HS-27A (cell line): ENCODE results near the gene DPP10.

ENCODE experiments used
- DNase-seq: peaks from one replicate; pipeline ENCODE4 v3.0.0-alpha.2; 2012; ENCODE audit warnings: low read depth, missing footprints

The DPP10 gene

DNA sequence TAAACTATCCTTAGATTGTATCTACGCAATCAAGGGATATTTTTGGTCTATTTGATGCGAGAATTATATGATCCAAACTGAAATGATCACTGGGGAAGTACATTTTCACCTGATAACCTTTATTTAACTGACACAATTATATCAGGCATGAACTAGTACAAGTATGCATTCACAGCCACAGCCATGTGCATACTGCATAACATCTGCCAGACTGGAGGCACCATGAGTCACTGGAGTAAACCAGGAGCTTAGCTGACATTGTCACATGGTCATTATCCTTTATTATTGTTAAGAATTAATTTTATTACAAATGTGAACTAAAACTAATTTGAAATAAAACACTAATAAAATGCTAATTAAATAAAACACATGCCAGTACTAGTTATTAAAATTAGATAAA lies 1127.1 kb downstream of the DPP10 start:
- no peak for DNase-seq

DNA sequence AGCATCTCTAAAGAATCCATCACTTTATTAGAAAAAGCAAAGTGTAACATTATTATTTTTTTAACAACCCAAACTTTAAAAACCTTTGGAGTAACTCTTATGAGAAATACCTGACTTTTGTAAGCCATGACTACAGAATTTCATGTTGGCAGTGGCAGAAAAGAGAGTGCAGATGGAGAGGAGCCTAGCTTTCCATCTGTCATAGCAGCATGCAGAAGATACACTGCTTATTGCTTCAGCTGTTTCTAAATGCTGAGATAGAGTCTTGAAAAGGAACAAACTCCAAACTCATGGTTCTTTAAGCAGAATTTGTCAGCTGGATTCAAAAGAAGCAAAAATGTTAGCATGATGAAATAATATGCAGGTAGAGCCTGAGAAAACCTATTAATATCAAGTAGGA lies 1130.3 kb downstream of the DPP10 start:
- no peak for DNase-seq

DNA sequence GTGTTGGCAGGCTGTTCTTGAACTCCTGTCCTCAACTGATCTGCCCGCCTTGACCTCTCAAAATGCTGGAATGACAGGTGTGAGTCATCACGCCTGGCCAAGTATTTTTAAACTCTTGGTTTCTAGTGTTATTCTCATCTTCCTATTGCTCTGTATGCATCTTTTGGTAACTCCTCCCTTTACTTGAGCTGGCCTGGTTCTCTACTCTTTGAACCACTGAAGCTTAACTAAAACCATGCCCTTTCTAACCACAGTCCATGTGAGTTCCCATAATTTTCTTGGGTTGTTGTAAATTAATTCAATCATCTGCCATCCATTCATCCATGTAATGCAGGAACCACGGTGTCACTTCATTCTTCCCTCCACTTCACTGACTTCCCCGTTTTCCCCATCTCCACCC lies 1131.3 kb downstream of the DPP10 start:
- no peak for DNase-seq

DNA sequence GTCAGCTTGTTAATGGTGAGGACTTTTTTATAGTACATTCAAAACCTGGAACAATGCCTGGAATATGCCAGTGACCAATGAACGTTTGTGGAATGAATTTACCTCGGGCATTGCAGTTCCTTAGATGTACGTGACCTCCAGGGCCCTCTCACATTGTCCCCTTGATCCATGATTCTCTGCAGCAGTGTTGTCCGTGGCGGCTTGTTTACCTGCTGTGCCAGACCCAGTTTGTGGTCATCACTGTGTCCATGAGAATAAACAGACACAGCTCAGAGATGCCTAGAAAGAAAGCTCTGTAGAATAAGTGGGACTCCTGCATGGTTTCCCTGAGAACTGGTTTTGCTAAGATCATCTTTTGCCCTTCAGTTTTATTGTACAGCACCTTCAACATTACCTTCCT lies 1132.2 kb downstream of the DPP10 start:
- DNase-seq, result no peak

DNA sequence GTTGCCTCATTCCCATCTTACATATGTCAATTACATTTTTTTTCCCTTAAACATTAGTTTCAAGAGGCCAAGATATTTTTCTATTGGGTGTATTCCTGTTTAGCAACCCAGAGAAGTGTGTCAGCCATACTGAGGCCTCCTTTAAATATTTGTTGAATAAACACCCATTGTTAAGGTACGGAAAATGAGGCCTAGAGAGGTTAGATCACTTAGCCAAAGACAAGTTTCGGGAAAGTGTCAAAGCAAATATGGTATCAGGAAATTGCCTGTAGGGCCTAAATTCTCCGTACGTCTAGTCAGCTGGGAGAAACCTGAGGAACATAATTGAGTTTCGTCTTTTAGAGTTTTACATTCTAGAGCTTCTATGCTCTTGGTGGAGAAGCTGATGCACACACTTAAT lies 1138.3 kb downstream of the DPP10 start:
- DNase-seq, result no peak

DNA sequence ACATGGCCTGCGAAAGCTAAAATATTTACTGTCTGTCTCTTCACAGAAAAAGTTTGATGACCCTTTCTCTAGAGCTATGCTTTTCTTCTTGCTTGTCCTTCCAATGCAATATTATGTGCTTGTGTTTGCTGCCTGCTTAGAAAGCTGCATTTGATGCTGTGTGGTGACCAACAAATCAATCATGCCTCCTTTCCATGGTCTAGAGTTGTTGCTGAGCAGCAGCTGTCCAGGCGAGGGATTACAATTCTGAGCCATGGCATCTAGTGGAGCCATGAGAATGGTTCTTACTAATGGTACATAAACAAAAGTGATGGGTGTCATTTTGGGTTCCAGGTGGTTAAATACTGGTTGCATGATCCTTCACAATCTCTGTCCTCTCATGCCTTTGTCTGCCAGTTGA lies 1142.1 kb downstream of the DPP10 start:
- no peak for DNase-seq

DNA sequence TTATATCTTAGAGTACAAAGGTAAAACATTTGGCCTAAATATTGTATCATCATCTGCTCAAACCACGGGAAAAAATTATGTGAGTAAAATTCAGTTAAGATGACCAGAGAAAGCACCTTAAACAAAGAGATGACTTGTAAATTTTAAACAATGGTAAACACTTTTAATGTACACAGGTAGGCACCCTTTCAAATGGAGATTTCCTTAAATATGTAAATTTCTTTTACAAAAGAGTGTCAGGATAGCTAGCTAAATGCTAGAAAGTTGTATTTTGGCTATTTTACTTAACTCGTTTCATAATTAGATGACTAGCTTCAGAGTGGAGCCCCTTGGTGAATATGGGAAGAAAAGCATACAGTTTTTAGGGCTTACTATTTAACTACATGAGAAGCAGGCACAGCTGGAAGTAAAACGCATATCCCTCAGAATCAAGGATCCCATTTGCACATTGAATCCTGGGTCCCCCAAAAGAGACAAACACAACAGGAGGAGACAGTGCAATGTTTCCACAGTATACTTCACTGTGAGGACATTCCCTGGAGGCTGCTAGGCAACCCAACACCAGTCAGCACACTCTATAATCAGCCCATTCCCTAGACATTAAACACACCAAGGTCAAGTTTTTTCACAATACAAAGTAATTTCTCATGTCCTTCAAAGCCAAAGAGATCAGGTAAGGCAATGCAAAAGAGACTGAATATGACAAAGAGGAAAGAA lies 1154.4 kb downstream of the DPP10 start:
- no peak for DNase-seq

DNA sequence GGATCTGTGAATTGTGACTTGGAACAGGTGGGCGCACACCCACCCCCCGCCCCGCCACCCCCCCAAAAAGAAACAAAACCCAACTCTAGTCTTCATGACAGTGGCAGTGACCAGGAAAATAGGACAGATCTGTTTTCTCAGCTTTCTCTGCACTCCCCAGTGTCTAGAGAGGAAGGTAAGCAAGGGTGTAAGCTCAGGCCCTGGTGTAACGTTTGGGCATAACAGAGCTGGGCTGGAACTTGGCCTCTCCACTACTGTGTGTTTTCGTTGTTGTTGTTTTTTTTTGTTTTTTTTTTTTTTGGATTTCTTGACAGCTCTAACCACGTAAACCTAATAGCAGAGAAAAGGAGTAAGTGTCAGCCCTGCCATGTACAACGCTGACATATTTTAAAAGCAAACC lies 1160.8 kb downstream of the DPP10 start:
- no peak for DNase-seq

DNA sequence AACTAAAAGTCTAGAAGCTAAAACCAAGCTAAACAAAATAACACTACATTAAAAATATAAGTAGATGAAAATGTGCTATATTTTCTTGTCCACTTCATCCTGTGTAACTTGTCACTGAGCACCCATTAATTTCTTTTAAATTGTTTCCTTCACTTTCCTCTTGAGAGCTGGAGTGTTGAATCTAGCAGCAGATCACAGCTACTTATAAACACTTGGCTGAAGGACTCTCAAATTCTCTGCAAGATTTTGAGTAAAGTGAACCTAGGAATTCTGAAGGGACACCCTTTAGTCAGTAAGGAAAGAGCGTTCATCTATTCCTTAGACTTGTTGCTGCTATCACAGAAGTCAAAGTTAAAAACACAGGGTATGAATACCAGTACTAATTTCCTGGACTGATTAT lies 1163.9 kb downstream of the DPP10 start:
- DNase-seq, result no peak

DNA sequence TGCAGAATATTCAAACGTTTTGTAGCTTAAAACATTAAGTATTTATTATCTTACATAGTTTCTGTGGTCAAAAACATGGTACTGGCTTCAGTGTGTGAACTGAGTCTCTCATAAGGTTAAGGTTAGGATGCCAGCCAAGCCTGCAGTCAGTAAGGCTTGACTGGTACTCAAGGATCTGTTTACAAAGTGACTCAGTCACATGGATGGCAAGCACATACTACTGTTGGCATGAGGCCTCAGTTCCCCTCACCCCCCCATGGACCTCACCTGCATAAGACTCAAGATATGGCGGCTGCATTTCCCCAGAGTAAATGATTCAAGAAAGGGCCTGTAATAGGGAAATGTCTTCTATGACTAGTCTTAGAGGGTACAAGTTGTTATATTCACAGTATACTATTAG lies 1167.5 kb downstream of the DPP10 start:
- no peak for DNase-seq

DNA sequence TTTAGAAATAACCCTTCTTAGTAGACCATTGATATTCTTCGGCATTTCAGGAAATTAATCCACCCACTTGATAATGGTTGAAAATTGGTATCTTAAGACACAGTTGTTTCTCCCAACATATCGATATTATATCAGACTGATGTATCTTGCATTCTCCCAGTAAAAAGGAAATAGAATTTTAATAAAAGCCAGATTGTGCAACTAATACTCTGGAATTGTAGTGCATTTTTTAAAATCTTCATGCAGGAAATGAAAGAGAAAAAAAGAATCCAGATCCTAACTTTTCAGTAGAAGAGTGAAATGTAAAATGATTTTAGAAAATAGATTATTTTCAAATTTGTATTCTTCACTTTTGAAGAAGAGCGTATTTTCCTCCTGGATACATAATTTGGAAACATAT lies 1168.4 kb downstream of the DPP10 start:
- no peak for DNase-seq

DNA sequence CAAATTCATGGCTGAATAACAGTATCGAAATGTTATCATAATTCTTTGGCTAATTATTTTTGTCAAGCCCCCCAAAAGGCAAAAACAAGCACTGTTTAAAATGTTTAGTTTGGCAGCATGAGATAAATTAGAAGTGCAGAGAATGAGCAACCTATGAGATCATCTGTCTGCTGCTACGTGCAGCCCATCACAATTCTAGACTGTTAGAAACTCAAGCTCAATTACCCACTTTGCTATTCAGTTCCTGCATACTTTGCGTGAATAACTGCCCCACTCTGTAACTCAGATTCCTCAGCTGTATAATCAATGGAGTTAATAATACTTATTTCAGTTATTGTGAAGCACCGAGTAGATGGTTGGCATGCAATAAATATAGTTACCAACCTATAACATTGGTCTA lies 1181.9 kb downstream of the DPP10 start:
- DNase-seq, result no peak

DNA sequence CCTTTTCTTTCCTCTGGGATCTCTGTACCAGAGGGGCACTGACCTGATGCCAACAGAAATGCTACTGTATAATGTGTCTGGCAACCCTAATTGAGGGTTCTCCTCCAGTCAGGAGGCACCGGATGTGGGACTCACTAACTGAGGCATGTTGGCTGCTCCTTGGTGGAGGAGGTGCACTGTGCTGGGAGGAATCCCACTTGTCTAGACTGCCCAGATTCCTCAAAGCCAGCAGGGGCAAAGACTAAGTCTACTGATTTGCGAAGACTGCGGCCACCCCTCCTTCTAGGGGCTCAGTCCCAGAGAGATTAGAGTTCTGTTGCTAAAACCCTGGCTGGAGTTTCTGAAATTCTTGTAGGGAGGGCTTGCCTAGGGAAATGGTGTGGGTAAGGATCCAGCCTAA lies 1192.1 kb downstream of the DPP10 start:
- DNase-seq, result no peak

DNA sequence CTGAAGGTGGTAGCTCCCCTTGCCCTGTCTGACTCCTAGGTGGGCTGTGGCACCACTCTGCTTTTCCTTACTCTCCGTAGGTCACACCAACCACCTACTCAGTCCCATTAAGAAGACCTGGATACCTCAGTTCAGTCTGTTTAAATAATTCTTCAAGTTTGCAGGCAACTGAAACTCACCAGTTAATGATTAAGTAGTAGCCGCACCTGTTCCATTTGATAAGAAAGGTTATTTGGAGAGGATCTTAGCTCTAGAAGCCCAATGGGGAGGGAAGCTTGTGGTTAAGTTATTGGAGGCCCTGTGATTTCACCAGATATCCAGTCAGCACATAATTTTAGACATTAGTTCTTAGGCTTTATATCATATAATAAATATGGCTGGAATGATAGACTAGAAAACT lies 1193.0 kb downstream of the DPP10 start:
- no peak for DNase-seq

DNA sequence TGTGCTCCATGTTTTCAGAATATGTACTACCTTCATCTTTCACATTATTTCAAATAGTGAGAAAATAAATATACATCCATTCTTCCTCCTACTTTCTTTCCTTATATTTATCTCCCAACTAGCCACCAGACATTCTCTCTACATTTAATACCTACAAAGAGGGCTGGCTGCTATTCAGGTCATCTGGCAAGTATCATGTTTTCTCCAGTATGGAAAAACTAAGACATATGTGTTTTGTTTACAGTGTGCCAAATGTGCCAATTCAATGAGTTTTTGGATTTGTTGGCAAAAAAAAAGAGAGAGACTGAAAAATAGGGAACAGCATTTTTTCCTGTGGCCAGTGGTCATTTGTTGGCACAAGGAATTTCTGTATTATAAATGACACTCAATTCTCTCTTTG lies 1207.3 kb downstream of the DPP10 start:
- DNase-seq, result no peak

DNA sequence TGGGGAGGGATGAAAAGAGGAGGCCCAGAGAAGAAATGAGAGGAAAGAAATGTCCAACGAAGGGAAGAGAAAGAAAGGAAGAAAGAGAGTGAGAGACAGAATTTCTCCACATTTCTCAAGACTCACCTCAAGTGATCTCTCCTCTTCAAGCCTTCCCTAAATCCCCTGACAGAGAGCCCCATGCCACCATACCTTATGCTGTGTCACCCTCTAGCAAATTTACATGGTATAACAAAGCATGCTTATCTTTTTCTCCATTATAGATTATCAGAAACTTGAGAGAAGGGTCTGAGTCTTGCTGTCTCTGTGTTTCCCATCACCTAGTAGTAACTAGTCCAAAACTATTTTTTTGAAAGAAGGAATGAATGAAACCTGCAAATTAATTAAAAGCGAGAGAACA lies 1208.4 kb downstream of the DPP10 start:
- no peak for DNase-seq

DNA sequence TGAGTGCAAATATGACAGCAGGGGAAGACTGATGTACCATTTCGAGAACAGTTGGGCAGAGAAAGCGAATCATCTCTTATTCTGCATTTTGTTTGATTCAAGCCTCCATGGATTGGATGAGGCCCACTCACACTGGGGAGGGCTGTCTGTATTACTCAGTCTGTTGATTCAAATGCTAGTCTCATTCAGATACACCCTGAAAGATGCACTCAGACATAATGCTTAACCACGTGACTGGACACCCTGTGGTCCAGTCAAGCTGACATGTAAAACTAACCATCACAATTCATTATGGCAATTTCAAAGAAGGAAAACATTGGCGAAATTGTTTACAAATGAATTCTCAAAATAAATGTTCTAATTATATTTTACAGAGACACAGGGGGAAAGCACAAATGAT lies 1210.2 kb downstream of the DPP10 start:
- DNase-seq, result no peak

DNA sequence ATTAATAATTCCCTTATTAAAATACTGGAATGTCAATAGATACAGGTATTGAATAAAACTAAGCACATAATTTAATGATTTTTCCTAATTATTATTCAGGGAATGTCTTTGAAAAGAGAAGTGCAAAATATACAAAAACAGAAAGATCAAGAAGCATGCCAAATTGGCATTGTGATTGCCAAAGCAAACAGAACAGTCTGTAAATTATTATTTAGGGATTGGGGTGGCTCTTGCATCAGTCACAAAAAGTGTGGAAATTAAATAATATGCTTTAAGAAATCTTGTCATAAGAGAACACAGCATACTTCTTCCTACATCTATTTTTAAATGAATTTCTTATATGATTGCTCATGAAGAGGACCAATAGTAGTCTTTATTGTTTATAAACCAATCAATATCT lies 1211.9 kb downstream of the DPP10 start:
- DNase-seq, result no peak

DNA sequence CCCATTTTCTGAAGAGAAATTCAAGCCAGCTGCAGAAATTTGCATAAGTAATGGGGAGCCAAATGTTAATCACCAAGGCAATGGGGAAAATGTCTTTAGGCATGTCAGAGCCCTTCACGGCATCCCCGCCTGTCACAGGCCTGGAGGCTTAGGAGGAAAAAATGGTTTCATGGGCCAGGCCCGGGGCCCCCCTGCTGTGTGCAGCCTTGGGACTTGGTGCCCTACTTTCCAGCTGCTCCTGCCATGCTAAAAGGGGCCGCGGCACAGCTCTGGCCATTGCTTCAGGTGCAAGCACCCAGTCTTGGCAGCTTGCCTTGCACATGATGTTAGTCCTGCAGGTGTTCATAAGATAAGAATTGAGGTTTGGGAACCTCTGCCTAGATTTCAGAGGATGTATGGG lies 1235.7 kb downstream of the DPP10 start:
- DNase-seq, result no peak

DNA sequence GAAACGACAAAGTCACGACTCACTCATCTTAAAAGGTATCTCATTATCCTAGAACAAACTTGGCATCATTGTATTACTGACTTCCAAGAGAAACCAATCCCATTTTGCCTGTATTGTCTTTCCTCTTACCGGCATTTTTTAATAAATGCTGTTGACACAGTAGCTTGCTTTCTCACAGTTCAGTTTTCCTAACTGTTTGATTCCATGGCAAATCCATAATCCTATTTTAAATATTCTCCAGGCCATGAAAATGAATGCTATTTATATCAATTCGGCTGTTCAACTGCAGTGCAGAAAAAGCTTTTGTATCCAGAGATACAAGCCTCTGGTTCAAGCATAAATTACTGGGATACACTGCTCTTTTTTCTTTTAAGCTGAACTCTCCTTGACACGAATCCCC lies 1241.9 kb downstream of the DPP10 start:
- no peak for DNase-seq

DNA sequence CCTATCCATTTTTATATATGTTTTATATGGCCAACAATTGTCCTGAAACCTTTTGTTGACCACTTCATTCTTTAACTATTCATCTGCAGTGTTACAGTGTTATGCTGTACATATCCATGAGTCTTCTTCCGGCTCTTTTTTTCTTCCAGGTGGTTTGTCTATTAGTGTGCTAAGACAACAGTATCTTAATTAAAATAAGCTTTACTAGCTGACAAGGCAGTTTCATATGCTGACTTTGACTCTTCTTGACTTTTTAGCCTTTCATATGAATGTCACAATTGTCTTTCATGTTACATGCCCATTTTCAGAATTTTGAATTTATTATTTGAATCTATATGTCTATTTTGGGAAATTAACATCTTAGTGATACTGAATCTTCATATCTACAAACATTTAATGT lies 1249.0 kb downstream of the DPP10 start:
- DNase-seq, result no peak

DNA sequence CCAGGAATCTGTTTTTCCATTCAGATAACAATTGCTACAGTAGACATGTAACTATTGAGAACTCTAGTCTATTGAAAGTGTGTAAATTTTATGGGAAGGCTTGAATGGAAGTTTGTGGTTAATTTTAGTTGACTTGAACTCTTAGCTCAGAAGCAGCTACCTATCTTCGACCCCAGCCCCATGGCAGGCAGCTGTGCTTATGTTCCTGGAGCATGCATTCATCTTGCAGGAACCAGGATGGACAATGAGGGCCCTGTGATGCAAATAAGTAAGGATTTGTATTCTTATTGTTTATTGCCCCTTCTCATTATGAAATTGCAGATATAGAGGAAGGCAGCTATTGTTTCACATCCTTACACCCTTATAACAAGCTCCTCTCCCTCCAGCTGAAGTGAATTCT lies 1252.2 kb downstream of the DPP10 start:
- DNase-seq, result no peak

DNA sequence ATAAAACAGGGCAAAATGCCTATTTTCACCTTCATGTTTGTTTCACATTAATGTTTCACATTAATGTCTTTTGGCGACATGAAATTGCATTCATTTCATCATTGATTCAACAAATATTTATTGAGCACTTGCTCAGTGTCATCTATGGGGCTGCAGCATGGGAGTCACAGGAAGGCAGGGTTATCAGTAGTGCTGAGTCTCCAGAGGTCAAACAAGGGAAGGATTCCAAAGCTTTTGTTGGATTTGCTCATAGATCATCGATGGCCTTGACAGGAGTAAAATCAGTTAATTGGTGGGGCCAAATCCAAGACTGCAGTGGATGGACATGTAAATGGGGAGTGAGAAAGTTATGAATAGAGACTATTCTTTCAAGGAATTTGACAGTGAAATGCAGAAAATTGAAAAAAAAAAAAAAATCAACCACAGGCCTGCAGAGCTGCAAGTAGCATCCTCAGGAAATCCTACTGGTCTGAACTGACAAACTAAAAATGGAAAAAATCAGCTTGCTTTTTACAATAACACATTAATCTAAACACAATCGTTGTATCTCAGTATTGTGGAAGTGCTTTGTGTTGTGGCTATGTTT lies 1290.8 kb downstream of the DPP10 start:
- DNase-seq, result no peak

DNA sequence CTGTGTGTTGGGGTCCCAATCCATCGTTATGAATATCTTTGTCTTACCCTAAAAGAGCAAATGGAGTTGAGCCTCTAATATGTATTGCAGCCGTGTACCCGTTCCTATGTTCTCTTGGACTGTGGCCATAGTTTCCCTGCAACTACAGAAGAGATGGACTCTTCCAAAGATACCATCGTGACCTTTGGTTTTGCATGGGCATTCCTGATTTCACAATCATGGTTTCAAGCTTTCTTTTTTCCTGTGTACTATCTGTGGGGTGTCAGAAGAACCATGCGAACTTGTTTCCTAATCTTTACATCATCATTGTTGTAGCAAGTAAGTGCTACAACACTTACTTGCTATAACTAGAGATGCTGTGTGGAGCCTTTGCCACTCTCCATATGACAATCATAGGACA lies 1295.7 kb downstream of the DPP10 start:
- no peak for DNase-seq
